ENCODE results near the gene TDRD6.

TDRD6 gene

DNA sequence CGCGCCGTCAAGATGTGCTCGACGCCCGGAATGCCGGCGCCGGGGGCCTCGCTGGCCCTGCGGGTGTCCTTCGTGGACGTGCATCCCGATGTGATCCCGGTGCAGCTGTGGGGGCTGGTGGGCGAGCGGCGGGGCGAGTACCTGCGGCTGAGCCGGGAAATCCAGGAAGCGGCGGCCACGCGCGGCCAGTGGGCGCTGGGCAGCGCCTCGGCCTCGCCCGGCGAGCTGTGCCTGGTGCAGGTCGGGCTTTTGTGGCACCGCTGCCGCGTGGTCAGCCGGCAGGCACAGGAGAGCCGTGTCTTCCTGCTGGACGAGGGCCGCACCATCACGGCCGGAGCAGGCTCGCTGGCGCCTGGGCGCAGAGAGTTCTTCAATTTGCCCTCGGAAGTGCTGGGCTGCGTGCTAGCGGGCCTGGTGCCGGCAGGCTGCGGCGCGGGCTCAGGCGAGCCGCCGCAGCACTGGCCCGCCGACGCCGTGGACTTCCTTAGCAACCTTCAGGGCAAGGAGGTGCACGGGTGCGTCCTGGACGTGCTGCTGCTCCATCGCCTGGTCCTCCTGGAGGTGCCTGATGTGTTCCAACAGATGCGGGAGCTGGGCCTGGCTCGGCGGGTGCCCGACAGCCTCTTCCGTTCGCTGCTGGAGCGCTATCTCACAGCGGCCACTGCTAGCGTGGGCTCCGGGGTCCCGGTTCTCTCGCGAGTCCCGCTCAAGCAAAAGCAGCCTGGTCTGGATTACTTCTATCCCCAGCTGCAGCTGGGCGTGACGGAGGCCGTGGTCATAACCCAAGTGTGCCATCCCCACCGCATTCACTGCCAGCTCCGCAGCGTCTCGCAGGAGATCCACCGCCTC, 656 bp downstream of the TDRD6 start:
- Histone ChIP-seq H3K4me3 (ENCODE audit: low read depth, low read length) (no peak overlapping the region), H3K36me3 (ENCODE audit: control insufficient read depth, insufficient read depth, low read length) (no peaks in the 10 kb centered on the region), H3K27ac (ENCODE audit: low read depth, low read length) (no peak overlapping the region), H3K27me3 (ENCODE audit: control insufficient read depth, insufficient read depth, low read length) (no peaks in the 10 kb centered on the region), H3K9me3 (ENCODE audit: control insufficient read depth, insufficient read depth, low read length) (no peaks in the 10 kb centered on the region), H3K9ac (ENCODE audit: low read depth, low read length) (no peak overlapping the region), H3K4me1 (ENCODE audit: control insufficient read depth, insufficient read depth, low read length) (no peaks in the 10 kb centered on the region)

DNA sequence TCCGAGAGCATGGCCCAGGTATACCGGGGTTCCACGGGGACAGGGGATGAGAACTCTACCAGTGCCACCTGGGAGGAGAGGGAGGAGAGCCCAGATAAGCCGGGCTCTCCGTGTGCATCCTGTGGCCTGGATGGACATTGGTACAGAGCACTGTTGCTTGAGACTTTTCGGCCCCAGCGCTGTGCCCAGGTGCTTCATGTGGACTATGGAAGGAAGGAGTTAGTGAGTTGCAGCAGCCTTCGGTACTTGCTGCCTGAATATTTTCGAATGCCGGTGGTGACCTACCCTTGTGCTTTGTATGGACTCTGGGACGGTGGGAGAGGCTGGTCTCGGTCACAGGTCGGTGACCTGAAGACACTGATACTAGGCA, 1.3 kb downstream of the TDRD6 start:
- H3K27ac ChIP-seq (ENCODE audit: low read depth, low read length) = no peak overlapping the region
- no peaks in the 10 kb centered on the region for H3K4me1 ChIP-seq (ENCODE audit: control insufficient read depth, insufficient read depth, low read length)
- H3K36me3 ChIP-seq (ENCODE audit: control insufficient read depth, insufficient read depth, low read length) = no peaks in the 10 kb centered on the region
- no peaks in the 10 kb centered on the region for H3K27me3 ChIP-seq (ENCODE audit: control insufficient read depth, insufficient read depth, low read length)
- no peak overlapping the region for H3K9ac ChIP-seq (ENCODE audit: low read depth, low read length)
- H3K9me3 ChIP-seq (ENCODE audit: control insufficient read depth, insufficient read depth, low read length) = no peaks in the 10 kb centered on the region
- H3K4me3 ChIP-seq (ENCODE audit: low read depth, low read length) = no peak overlapping the region

DNA sequence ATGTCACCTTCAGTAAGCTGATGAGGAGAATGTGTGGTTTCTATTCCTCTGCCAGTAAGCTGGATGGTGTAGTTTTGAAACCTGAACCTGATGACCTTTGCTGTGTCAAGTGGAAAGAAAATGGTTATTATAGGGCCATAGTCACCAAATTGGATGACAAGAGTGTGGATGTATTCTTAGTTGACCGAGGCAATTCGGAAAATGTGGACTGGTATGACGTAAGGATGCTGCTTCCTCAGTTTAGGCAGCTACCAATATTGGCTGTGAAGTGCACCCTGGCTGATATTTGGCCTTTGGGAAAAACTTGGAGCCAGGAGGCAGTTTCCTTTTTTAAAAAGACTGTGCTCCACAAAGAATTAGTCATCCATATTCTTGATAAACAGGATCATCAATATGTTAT, 2.0 kb downstream of the TDRD6 start:
- no peak overlapping the region for H3K9ac ChIP-seq (ENCODE audit: low read depth, low read length)
- H3K9me3 ChIP-seq (ENCODE audit: control insufficient read depth, insufficient read depth, low read length) = no peaks in the 10 kb centered on the region
- no peak overlapping the region for H3K27ac ChIP-seq (ENCODE audit: low read depth, low read length)
- no peaks in the 10 kb centered on the region for H3K27me3 ChIP-seq (ENCODE audit: control insufficient read depth, insufficient read depth, low read length)
- H3K4me3 ChIP-seq (ENCODE audit: low read depth, low read length) = no peak overlapping the region
- no peaks in the 10 kb centered on the region for H3K4me1 ChIP-seq (ENCODE audit: control insufficient read depth, insufficient read depth, low read length)
- no peaks in the 10 kb centered on the region for H3K36me3 ChIP-seq (ENCODE audit: control insufficient read depth, insufficient read depth, low read length)

DNA sequence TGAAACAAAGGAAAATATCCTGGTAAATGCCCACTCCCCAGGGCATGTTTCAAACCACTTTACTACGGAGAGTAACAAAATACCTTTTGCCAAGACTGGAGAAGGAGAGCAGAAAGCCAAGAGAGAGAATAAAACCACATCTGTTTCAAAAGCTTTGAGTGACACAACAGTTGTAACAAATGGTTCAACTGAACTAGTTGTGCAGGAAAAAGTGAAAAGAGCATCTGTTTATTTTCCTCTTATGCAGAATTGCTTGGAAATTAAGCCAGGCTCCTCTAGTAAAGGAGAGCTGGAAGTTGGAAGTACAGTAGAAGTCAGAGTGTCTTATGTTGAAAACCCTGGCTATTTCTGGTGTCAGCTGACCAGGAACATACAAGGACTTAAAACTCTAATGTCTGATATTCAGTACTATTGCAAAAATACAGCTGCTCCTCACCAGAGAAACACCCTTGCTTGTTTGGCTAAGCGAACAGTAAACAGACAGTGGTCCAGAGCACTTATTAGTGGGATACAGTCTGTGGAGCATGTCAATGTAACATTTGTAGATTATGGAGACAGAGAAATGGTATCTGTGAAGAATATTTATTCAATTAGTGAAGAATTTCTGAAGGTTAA, 2.6 kb downstream of the TDRD6 start:
- Histone ChIP-seq H3K4me1 (ENCODE audit: control insufficient read depth, insufficient read depth, low read length) (no peaks in the 10 kb centered on the region), H3K27ac (ENCODE audit: low read depth, low read length) (no peak overlapping the region), H3K4me3 (ENCODE audit: low read depth, low read length) (no peak overlapping the region), H3K27me3 (ENCODE audit: control insufficient read depth, insufficient read depth, low read length) (no peaks in the 10 kb centered on the region), H3K36me3 (ENCODE audit: control insufficient read depth, insufficient read depth, low read length) (no peaks in the 10 kb centered on the region), H3K9ac (ENCODE audit: low read depth, low read length) (no peak overlapping the region), H3K9me3 (ENCODE audit: control insufficient read depth, insufficient read depth, low read length) (no peaks in the 10 kb centered on the region)

DNA sequence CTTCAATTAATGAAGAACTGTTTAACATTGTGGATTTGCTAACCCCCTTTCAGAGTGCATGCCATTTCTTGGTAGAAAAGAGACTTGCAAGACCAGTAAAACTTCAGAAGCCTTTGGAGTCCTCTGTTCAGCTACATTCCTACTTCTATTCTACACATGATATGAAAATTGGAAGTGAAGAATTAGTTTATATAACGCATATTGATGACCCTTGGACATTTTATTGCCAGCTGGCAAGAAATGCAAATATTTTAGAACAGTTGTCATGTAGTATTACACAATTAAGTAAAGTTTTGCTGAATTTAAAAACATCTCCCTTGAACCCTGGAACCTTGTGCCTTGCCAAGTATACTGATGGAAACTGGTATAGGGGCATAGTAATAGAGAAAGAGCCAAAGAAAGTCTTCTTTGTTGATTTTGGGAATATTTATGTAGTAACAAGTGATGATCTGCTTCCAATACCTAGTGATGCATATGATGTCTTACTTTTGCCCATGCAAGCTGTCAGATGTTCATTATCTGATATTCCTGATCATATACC, 3.3 kb downstream of the TDRD6 start:
- no peaks in the 10 kb centered on the region for H3K9me3 ChIP-seq (ENCODE audit: control insufficient read depth, insufficient read depth, low read length)
- H3K36me3 ChIP-seq (ENCODE audit: control insufficient read depth, insufficient read depth, low read length) = no peaks in the 10 kb centered on the region
- H3K27me3 ChIP-seq (ENCODE audit: control insufficient read depth, insufficient read depth, low read length) = no peaks in the 10 kb centered on the region
- H3K4me1 ChIP-seq (ENCODE audit: control insufficient read depth, insufficient read depth, low read length) = no peaks in the 10 kb centered on the region
- no peak overlapping the region for H3K9ac ChIP-seq (ENCODE audit: low read depth, low read length)
- no peak overlapping the region for H3K27ac ChIP-seq (ENCODE audit: low read depth, low read length)
- H3K4me3 ChIP-seq (ENCODE audit: low read depth, low read length) = no peak overlapping the region

DNA sequence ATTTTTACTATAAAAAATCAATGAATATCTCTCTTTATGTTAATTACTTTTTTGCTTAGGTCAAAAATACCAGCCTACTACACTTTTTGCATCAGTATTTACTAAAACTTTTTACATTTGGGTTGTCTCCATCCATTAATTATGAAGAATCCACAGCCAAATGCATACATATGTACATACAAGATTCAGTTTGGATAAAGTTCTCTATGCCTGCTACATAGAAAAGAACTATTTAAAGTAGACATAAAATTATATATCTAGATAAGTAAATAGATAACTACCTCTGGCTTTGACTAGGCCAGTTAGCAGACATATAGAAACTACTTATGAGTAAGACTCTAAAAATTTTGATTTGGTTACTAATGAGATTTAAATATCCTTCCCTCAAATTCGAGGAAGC, 12.3 kb downstream of the TDRD6 start:
- no peak overlapping the region for H3K4me3 ChIP-seq (ENCODE audit: low read depth, low read length)
- H3K36me3 ChIP-seq (ENCODE audit: control insufficient read depth, insufficient read depth, low read length) = no peaks in the 10 kb centered on the region
- H3K27me3 ChIP-seq (ENCODE audit: control insufficient read depth, insufficient read depth, low read length) = no peaks in the 10 kb centered on the region
- no peak overlapping the region for H3K9ac ChIP-seq (ENCODE audit: low read depth, low read length)
- no peak overlapping the region for H3K27ac ChIP-seq (ENCODE audit: low read depth, low read length)
- no peaks in the 10 kb centered on the region for H3K9me3 ChIP-seq (ENCODE audit: control insufficient read depth, insufficient read depth, low read length)
- H3K4me1 ChIP-seq (ENCODE audit: control insufficient read depth, insufficient read depth, low read length) = no peaks in the 10 kb centered on the region; the same call in 1 of the 2 replicates

DNA sequence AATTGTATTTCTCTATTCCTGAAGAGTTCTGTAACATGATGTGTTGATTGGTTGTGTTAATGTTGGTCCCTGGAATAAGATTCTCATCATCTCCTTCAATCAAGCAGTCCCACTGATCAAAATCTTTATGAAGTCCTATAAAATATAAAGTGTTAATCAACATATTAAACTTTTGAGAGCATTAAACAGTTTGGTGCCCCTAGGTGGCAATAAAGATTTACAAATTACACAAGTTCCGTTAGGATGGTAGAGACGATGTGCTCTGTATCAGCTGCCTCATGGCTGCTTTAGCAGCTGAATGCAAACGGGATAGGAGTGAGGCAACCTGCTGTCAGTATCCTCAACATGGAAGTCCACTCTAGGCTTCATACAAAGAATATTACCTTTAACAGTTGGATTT, 16.9 kb downstream of the TDRD6 start:
- Histone ChIP-seq H3K9me3 (ENCODE audit: control insufficient read depth, insufficient read depth, low read length) (no peaks in the 10 kb centered on the region), H3K27me3 (ENCODE audit: control insufficient read depth, insufficient read depth, low read length) (no peaks in the 10 kb centered on the region), H3K4me1 (ENCODE audit: control insufficient read depth, insufficient read depth, low read length) (peaks cover 3% of the 10 kb centered on the region; the same call in 1 of the 2 replicates), H3K4me3 (ENCODE audit: low read depth, low read length) (no peak overlapping the region), H3K36me3 (ENCODE audit: control insufficient read depth, insufficient read depth, low read length) (no peaks in the 10 kb centered on the region), H3K9ac (ENCODE audit: low read depth, low read length) (no peak overlapping the region), H3K27ac (ENCODE audit: low read depth, low read length) (no peak overlapping the region)

DNA sequence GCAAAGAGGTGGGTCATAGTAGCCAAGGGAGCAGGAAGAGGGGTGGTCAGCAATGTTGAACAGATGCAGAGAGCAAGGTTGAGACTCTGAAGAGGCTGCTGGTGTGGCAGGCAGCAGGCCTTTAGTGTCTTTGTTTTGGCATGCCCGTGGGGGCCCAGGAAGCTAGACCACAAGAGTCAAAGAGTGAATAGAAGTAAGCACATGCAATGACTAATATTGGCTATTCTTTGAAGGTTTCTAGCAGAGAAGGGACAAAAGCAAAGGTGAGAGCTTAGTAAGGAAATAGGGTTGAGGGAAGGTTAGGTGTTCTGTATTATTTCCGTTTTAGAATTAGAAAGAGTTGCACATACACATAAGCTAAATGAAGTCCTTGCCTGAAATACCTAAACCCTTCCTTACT, 18.8 kb downstream of the TDRD6 start:
- Histone ChIP-seq H3K9ac (ENCODE audit: low read depth, low read length) (no peak overlapping the region), H3K9me3 (ENCODE audit: control insufficient read depth, insufficient read depth, low read length) (no peaks in the 10 kb centered on the region), H3K4me1 (ENCODE audit: control insufficient read depth, insufficient read depth, low read length) (peaks cover 3% of the 10 kb centered on the region; the same call in 1 of the 2 replicates), H3K4me3 (ENCODE audit: low read depth, low read length) (no peak overlapping the region), H3K27me3 (ENCODE audit: control insufficient read depth, insufficient read depth, low read length) (no peaks in the 10 kb centered on the region), H3K36me3 (ENCODE audit: control insufficient read depth, insufficient read depth, low read length) (no peaks in the 10 kb centered on the region), H3K27ac (ENCODE audit: low read depth, low read length) (no peak overlapping the region)

DNA sequence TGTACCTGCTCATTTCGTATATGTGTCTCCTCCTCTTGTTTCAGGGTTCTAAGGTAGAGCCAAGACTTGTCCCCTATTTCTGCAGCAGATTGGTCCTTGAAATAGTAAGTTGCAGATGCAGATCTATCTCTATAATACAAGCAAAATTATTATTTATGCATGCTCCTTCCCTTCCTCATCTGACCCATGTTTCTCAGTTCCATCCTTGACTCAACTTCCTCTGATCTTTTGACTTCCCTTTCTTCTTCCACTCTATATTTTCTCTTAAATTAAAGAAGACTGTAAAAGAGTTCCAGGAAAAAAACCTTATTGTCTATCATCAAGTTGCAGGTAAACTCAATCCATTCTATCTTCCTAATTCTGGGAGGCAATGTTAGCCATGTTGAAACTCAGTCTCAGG, 23.8 kb downstream of the TDRD6 start:
- Histone ChIP-seq H3K36me3 (ENCODE audit: control insufficient read depth, insufficient read depth, low read length) (no peaks in the 10 kb centered on the region), H3K27me3 (ENCODE audit: control insufficient read depth, insufficient read depth, low read length) (no peaks in the 10 kb centered on the region), H3K9ac (ENCODE audit: low read depth, low read length) (no peak overlapping the region), H3K9me3 (ENCODE audit: control insufficient read depth, insufficient read depth, low read length) (no peaks in the 10 kb centered on the region), H3K4me1 (ENCODE audit: control insufficient read depth, insufficient read depth, low read length) (no peaks in the 10 kb centered on the region), H3K4me3 (ENCODE audit: low read depth, low read length) (no peak overlapping the region), H3K27ac (ENCODE audit: low read depth, low read length) (no peak overlapping the region)

DNA sequence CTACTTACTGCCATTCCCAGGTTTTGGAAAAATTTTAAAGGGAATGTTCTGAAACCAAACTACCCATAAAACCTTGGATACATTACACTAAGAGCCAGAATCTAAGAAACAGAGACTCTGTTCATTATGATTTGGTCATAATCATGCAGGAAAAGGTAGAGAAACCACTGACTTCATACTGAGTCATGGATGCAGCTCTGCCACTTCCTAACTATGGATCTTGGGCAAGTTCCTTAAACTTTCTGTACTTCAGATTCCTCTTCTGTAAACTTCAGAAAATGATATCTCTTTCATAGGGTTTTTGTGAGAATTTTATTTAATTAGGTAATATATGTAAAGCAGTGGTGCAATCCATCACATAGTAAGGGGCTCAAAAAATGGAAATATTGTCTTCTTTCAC, 27.5 kb downstream of the TDRD6 start:
- Histone ChIP-seq H3K4me3 (ENCODE audit: low read depth, low read length) (no peak overlapping the region), H3K9me3 (ENCODE audit: control insufficient read depth, insufficient read depth, low read length) (no peaks in the 10 kb centered on the region), H3K27ac (ENCODE audit: low read depth, low read length) (no peak overlapping the region), H3K9ac (ENCODE audit: low read depth, low read length) (no peak overlapping the region), H3K4me1 (ENCODE audit: control insufficient read depth, insufficient read depth, low read length) (no peaks in the 10 kb centered on the region), H3K36me3 (ENCODE audit: control insufficient read depth, insufficient read depth, low read length) (no peaks in the 10 kb centered on the region), H3K27me3 (ENCODE audit: control insufficient read depth, insufficient read depth, low read length) (no peaks in the 10 kb centered on the region)

DNA sequence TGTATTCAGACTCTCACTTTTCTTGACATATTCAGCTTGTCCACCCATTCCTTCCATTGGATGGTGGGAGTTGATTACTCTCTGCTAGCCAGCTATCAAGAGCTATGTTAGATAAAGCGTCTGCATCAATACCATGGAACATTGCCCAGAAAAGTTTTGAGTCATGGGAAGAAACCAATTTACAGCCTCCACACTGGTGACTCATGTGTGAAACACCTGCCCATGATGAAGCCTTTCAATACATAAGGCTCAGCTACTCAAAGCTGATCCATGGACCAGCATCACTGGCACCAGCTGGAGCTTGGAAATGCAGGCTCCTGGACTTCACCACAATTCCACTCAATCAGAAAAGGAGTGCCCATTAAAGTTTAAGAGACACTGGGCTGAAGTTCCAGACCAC, 31.4 kb downstream of the TDRD6 start:
- Histone ChIP-seq H3K4me1 (ENCODE audit: control insufficient read depth, insufficient read depth, low read length) (no peaks in the 10 kb centered on the region), H3K27me3 (ENCODE audit: control insufficient read depth, insufficient read depth, low read length) (no peaks in the 10 kb centered on the region), H3K9ac (ENCODE audit: low read depth, low read length) (no peak overlapping the region), H3K9me3 (ENCODE audit: control insufficient read depth, insufficient read depth, low read length) (no peaks in the 10 kb centered on the region), H3K36me3 (ENCODE audit: control insufficient read depth, insufficient read depth, low read length) (no peaks in the 10 kb centered on the region), H3K4me3 (ENCODE audit: low read depth, low read length) (no peak overlapping the region), H3K27ac (ENCODE audit: low read depth, low read length) (no peak overlapping the region)

Measured in HUES48 (cell line).